ENCODE data around the gene PSME1.

Gene PSME1

DNA sequence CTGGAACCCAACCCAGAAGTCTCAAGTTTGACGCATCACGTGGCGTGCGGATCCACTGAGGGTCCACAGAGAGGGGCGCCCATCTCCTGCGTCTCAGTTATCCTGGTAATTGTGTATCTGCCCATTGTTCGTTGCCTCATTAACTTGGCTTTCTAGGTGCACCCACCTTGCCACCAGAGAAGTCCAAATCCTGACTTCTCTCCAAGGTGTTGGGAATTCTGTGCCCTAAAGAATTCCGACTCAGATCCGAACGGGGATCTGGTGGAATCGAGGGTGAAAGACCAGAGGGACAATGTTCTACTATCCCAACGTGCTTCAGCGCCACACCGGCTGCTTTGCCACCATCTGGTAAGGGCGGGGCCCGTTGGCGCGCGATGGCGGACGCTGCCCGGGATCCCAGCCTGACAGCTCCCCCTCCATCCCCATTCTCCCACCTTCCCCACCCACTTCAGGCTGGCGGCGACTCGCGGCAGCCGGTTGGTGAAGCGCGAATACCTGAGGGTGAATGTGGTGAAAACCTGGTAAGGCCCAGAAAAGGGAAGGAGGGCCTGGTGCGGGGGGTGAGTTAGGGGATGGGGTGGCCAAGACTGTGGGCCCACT, 36.4 kb downstream of the PSME1 start:
- no peak for DNase-seq (ENCODE audit: low spot score)

DNA sequence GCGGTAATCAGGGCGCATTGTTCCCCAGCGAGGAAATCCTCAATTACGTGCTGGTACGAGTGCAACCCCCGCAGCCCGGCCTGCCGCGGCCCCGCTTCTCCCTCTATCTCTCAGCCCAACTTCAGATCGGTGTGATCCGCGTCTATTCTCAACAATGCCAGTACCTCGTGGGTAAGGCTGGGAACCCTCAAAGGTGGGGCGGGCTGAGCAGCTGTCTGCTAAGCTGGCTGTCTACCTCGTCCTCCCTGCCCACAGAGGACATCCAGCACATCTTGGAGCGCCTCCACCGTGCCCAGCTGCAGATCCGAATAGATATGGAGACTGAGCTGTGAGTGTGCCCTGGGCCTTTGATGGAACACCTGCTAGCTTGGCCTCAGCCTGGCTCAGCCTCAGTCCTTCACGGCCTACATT, 36.9 kb downstream of the PSME1 start:
- no peak for DNase-seq (ENCODE audit: low spot score)

DNA sequence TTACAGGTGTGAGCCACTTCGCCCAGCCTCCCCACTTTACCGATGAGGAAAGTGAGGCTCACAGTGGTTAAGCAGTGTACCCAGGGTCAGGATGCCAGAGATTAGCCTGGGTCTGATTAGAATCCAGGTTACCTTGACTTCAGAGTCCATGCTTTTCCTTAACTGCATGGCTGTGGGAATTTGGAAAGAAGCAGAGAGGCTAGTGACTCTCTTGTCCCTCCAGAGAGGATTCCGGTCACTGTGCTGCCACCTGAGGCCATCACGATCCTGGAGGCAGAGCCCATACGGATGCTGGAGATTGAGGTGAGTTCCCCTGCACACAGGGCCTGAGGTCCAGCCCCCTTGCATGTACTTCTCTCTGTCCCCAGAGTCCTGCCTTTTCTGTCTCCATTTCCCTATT, 40.6 kb downstream of the PSME1 start:
- DNase-seq (ENCODE audit: low spot score) = no peak

DNA sequence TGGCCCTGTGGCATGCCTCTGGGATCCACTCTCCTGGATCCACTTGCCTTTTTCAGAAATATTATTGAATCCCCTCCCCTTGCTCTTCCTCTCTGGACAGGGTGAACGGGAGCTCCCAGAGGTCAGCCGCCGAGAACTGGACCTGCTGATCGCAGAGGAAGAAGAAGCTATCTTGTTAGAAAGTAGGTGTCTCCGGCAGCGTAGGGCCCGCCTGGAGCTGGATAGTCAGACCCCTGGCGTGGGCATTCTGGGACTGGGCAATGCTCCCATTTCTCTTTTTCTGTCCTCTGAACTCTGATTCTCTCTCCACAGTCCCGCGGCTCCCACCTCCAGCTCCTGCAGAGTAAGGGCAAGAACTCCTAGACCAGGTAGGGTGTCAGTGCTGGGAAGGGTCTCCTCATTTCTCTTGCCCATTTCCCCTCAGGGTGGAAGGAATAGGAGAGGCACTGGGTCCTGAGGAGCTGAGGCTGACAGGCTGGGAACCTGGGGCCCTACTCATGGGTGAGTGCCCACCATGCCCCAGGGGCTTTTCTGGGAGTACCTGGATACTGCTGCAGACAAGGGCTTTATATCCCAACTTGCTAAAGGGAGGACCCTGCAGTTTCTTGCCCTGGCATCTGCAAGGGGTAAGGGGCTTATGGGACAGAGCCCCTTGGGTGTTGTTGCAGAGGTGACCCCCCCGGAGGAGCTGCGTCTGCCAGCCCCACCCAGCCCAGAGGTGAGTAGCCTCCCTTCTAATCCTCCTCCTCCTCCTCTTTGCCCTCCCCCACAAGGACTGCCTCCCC, 41.2 kb downstream of the PSME1 start:
- DNase-seq (ENCODE audit: low spot score) = no peak

DNA sequence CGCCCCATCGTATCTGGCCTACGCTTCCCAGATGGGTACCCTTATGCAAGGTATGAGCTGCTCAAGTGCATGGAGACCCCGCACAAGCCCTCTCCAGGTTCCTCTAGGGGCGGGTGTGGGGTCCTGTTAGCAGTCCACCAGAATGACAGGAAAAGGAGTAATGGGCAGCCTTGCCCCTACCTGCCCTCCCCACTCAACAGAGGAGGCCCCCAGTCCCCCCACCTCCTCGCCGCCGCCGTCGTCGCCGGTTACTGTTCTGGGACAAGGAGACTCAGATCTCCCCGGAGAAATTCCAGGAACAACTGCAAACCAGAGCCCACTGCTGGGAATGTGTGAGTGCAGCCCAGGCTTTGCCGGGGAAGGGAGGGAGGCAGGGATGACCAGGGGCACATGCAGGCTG, 41.9 kb downstream of the PSME1 start:
- no peak for DNase-seq (ENCODE audit: low spot score)

DNA sequence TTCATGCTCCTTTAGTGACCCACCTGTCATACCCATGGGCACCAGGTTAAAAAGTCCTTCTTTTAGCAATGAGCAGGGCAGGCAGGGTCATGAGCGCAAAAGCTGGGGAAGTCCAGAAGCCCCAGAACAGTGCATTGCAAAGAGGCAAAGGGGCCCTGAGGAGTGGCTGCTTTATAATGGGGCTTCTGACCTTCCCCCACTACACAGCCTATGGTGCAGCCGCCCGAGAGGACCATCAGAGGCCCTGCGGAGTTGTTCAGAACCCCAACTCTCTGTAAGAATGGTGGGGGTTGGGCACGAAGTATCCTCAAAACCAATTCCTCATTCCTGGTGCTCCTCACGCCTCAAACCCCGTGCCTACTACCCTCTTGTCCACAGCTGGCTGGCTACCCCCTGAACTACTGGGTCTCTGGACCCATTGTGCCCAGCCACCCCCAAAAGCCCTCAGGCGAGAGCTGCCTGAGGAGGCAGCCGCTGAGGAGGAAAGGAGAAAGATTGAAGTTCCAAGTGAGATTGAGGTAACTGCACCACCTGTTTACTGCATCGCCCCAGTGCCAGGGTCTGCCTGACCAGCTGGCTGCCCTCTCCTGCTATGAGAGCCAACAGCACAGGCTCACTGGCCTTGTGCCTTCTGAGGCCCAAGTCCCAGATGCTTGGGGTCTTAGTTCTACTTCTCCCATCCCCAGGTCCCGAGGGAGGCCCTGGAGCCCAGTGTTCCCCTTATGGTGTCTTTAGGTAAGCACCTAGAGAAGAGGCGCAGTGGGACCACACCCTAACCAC, 42.6 kb downstream of the PSME1 start:
- DNase-seq (ENCODE audit: low spot score) = no peak

DNA sequence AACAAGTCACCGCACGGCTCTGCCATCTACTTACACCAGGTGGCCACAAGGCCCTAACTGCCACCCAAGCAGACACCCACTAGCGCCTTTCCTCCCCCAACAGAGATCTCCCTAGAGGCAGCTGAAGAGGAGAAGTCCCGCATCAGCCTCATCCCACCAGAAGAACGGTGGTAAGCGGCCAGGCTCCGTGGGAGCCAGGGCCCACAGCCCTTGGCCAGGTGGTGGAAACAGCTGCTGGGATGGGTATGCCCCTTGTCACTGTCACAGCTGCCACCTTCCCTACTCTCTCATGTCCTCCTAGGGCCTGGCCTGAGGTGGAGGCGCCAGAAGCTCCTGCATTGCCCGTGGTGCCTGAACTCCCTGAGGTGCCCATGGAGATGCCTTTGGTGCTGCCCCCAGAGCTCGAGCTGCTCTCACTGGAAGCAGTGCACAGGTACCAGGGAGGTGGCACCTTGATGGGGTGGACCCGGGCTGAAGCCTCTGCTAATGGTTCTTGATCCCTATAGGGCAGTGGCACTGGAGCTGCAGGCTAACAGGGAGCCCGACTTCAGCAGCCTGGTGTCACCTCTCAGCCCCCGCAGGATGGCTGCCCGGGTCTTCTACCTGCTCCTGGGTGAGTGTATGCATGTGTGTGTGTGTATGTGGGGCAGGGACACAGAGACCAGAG, 43.4 kb downstream of the PSME1 start:
- no peak for DNase-seq (ENCODE audit: low spot score)

DNA sequence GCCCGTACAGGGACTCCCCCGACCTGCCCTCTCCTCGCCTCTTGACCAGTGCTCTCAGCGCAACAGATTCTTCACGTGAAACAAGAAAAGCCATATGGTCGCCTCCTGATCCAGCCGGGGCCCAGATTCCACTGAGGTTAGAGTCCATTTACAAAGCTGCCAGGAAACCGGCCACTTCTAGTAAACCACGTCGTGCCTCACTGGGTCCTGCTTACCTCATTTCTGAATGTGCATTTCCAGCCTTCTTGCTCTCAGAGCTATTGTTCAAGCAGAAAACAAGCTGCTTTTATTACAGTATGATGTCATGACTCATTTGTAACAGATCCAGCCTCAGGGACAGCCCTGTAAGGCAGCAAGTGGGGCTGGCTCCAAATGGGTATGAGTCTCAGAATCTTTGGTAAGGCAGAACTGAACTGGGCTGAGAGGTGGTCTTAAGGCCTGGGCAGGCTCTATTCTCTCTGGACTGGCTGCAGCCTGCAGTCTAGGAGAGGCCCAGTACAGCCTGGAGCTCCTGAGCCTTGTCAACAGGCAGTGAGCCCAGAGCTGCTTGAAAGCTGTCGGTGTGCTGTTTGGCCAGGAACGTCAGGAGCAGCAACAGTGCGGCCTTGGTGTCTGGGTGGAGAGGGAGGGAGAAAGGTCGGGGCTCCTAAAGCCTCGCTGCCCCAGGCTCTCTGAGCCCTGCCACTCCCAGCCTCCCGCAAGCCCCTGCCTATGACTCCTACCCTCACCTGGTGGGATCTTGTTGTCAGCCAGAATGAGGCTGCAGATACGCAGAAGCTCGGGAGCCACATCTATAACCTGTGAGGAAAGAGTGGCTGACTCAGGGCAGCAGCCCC, 44.2 kb downstream of the PSME1 start:
- peak; percentile 69 for DNase-seq (ENCODE audit: low spot score)

DNA sequence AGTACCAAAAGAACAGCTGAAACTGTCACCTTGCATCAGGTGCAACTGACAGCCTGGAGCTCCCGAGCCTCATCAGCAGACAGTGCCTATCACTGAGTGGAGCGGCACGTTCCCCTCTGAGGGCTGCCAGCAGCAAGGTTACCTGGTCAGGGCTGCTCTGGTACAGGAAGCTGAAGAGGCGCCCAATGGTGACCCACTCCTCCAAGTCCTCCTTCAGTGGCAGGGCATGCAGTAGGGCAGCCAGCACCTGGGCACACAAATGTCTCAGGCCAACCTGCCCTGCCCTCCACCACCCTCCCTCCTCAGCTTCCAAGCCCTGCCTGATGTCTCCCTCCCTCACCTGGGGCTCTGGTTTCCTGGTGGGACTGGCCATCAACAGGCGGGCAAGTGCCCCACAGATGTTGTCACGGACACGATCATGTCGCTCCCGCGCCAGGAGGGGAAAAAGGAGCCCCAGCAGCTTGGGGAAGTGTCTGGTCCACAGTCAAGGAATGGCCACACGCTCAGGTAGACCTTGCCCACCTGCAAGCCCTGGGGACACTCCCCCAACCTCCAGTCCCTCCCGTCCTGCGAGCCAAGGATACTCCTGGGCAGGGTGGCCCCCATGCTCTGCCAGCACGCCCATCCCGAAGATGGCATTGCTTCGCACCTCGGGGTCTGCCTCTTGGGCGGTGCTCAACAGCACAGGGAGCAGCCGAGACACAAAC, 45.5 kb downstream of the PSME1 start:
- DNase-seq (ENCODE audit: low spot score) = no peak

DNA sequence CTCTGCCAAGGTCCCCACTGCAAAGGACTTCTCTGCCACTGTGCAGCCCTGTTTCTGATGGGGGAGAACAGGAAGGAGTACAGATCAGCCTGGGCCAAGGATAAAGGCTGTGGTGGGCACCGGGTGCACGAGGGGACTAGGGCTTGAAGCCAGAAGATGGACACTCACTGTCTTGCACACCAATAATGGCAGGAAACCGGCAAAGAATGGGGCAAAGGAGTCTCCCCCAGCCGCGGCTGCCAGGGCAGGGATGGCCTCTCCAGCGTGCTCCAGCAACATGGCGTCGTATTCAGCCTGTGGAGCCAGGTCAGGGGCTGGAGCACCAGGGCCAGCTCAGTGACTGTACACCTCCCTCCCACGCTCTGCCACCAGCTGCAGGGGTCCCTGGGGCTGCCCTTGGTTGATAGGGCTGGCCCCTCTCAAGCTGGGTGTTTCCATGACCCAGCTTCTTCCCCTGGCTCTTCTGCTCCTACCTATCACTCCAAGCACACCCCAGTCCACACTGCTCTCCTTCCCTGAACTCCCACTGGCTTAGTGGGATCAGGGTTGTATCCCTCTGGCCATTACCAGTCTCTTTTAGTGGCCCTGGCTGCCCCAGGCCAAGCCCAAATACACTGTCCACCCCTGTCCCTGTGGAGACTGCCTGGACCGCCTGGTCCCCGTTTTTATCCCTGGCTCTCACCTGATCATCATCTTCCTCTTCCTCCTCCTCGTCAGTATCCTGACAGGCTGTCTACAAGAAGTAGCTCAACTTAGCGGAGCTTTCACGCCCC, 46.3 kb downstream of the PSME1 start:
- no peak for DNase-seq (ENCODE audit: low spot score)

DNA sequence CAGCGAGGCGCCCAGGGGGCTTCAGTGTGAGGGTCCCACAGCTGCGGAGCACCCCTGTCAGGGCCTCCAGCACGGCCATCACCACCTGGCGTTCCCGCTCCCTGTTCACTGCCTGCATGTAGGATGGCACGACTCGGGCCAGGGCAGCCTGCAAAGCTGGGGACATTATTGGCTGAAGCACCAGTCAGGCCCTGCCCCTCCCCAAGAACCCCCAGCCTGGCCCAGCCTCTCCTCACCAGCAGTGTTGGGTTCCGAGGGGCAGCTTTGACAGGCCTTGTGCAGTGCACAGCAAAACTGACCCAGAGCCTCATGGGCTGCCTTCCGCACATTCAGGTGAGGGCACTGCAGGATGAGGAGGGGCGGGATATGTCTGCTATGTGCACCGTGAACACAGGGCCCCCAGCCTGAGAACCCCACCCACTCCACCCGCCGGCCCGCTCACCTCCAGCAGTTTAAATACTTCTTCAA, 47.1 kb downstream of the PSME1 start:
- DNase-seq (ENCODE audit: low spot score) = no peak

DNA sequence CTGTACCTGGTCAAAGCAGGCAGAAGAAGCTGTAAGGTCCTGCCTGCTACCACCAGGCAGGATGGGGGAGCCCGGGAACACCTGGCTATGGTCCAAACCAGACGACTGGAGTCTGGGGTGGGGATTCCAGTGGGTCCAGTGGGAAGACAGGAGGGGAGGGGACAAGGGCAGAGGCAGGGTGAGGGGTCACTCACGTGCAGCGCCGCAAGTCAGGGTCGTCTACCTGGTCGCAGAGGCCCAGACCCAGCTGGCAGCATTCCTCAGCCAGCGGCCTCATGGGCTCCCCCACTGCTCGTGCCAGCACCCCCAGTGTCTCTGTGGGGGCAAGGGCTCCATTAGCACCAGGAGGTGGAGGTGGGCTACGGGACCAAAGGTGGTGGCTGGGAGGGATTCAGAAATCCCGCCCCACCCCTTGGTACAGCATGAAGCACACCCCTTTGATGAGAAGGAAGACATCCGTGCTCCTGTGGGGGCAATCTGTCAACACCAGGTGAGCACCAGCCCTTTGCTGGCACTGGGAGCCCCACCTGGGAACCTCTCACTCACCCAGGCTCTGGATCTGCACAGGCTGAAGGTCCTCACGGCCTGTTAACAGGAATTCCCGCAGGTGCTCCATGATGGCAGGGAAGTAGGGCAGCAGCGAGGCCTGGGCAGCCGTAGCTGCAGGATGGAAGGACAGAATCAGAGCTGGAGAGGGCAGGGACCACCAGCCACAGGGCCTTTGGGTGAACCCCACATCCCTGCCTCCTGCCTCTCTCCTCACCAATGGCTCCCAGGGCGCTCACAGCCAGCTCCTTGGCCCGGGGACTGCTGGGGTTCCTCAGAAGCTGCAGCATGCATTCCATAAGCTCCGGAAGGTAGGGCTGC, 48.3 kb downstream of the PSME1 start:
- no peak for DNase-seq (ENCODE audit: low spot score)

DNA sequence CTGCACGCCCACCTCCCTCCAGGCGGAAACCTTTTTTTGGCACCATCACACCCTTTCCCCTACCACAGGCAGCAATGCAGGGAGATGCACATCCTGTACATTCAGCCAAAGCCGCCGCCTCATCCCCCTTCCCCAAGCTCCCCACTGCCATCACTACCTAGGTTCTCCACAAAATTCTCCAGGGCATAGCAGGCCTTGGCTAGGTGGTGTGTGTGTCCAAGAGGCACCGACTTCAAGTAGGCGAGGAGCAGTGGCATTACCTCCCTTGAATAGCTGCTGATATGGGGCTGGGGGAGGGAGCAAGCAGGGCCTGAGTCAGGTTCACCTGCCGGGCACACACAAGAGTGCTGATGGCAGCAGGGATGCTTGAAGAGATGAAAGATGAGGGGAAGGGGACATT, 49.0 kb downstream of the PSME1 start:
- no peak for DNase-seq (ENCODE audit: low spot score)

DNA sequence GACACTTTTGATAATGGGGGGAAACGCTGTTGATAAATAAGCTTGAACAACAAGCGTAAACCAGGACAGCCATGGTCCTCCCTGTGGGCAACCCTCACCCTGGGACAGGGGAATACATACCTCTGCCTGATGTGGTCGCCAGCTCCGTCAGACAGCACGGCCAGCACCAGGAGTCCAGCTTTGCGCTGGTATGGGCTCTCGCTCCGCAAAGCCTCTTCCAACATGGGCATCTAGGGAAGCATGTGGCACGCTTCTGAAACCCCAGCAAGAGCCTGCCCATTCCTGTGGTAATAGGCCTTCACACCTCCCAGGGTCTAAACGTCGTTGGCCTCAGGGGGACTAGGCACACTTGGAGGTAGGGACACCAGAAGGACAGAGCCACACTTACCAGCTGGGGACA, 49.7 kb downstream of the PSME1 start:
- DNase-seq (ENCODE audit: low spot score) = no peak

DNA sequence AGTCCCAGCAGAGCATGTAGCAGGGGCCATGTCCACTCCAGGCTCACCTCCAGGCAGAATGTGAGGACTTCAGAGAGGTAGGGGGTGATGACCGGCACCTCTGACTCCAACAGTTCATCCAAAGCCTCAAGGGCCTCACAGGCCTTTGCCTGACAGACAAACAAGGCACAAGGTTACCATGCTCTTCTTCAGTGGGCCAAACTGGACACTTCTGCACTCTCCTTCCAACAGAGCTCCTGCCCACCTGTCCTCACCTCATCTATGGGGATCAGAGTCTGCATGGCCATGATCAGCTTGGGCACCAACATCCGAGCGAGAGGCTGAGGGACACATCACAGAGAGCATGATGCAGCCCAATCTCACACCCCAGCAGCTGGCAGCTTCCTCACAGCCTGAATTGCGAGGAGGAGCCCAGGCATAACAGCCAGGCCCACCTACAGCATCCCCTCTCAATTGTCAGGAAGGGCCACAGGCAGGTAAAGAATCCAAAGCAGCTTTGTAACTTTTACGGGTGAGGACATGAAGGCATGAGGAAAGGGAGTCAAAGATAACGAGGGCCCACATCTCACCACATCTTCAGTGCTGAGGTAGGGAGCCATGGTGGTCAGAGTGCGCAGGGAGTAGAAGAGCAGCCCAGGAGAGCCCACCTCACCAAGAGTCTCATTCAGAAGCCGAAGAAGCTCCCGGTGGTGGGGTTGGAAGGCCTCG, 51.0 kb downstream of the PSME1 start:
- DNase-seq (ENCODE audit: low spot score) = no peak

DNA sequence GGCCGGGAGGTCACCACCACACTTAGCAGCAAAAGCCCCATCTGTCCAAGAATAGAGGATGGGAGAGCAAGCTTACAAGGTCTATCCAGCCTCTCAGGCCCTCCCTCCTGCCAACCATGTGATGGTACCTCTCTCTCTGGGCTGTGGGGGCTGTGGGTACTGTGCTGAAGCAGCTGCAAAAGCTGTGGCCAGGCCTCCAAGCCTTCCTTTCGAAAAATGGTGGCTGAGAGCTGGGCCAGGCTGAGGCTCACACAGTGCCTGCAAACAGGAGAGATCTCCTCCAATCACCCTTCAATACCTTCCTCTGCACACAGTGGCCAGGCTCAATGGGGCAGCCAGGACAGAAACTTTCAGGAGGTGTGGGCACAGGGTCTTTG, 51.5 kb downstream of the PSME1 start:
- no peak for DNase-seq (ENCODE audit: low spot score)
